ENCODE measurements around the gene ZNF432. TPM values are rescaled to one million over a fixed set of nuclear protein-coding genes. Genes with fewer than 3 reads are reported as not detected.

Gene ZNF432
- total RNA-seq, 2 experiments from 2014 or later: 13.7 to 14.9 TPM

Other genes starting within 250 kb of the ZNF432 start
- gene ZNF577, start 160.9 kb downstream of the ZNF432 start, total RNA-seq: 1 to 10 TPM; 4.5 to 4.8 TPM
- gene ZNF649, start 143.8 kb downstream of the ZNF432 start, total RNA-seq: 10 to 100 TPM; 12.1 to 12.2 TPM
- 1 to 10 TPM; 4.3 to 4.5 TPM for gene ZNF613, start 121.4 kb downstream of the ZNF432 start, total RNA-seq
- gene ZNF350, start 62.0 kb downstream of the ZNF432 start, total RNA-seq: 10 to 100 TPM; 11.3 to 11.4 TPM
- gene ZNF615, start 40.6 kb downstream of the ZNF432 start, total RNA-seq: 1 to 10 TPM; 8.4 to 8.5 TPM
- 10 to 100 TPM; 15.4 to 17.4 TPM for gene ZNF614, start 20.5 kb downstream of the ZNF432 start, total RNA-seq
- gene ZNF841, start 46.9 kb upstream of the ZNF432 start, total RNA-seq: 10 to 100 TPM; 16.4 to 17.9 TPM
- 1 to 10 TPM; 9.0 to 9.5 TPM for gene ZNF616, start 91.1 kb upstream of the ZNF432 start, total RNA-seq
- gene ZNF836, start 122.8 kb upstream of the ZNF432 start, total RNA-seq: 10 to 100 TPM; 10.0 to 12.0 TPM
- 100 to 1,000 TPM; 222 to 244 TPM for gene PPP2R1A, start 141.2 kb upstream of the ZNF432 start, total RNA-seq
- 10 to 100 TPM; 28.6 to 31.4 TPM for gene ZNF766, start 220.7 kb upstream of the ZNF432 start, total RNA-seq
- 1 to 10 TPM; 5.7 to 6.4 TPM for gene ZNF480, start 248.3 kb upstream of the ZNF432 start, total RNA-seq